Mesodermal cell (in vitro differentiated cells): ENCODE results near the gene ATXN10.

ENCODE experiments used
- H3K27ac ChIP-seq: 2 replicates; pipeline ENCODE4 v1.7.0; 2013; ENCODE audit warnings: mild to moderate bottlenecking, low read depth, low read length, moderate library complexity; ENCODE audit not compliant: severe bottlenecking
- H3K36me3 ChIP-seq: 2 replicates; pipeline ENCODE4 v1.7.1; 2013; ENCODE audit warnings: mild to moderate bottlenecking, low read length, moderate library complexity; ENCODE audit not compliant: control insufficient read depth, insufficient read depth
- H3K4me1 ChIP-seq: one replicate; pipeline ENCODE4 v1.7.1; 2013; ENCODE audit warnings: mild to moderate bottlenecking, low read length; ENCODE audit not compliant: insufficient read depth, control insufficient read depth, poor library complexity, severe bottlenecking
- H3K4me3 ChIP-seq: 2 replicates; pipeline ENCODE4 v1.7.0; 2013; ENCODE audit warnings: low read length, control low read depth, mild to moderate bottlenecking; ENCODE audit not compliant: insufficient read depth, poor library complexity, severe bottlenecking; ENCODE audit errors: extremely low read depth
- H3K9me3 ChIP-seq: 2 replicates; pipeline ENCODE4 v1.7.1; 2013; ENCODE audit warnings: mild to moderate bottlenecking, low read length, moderate library complexity; ENCODE audit not compliant: control insufficient read depth
- WGBS, 2 experiments: methylation state at CpG; one replicate each; pipeline ENCODE4 v1.1.5; 2013; ENCODE audit warnings: missing lambda C conversion rate in 2 of 2; ENCODE audit not compliant: insufficient coverage in 2 of 2; 5-methylcytosine and 5-hydroxymethylcytosine counted together

The ATXN10 gene

DNA sequence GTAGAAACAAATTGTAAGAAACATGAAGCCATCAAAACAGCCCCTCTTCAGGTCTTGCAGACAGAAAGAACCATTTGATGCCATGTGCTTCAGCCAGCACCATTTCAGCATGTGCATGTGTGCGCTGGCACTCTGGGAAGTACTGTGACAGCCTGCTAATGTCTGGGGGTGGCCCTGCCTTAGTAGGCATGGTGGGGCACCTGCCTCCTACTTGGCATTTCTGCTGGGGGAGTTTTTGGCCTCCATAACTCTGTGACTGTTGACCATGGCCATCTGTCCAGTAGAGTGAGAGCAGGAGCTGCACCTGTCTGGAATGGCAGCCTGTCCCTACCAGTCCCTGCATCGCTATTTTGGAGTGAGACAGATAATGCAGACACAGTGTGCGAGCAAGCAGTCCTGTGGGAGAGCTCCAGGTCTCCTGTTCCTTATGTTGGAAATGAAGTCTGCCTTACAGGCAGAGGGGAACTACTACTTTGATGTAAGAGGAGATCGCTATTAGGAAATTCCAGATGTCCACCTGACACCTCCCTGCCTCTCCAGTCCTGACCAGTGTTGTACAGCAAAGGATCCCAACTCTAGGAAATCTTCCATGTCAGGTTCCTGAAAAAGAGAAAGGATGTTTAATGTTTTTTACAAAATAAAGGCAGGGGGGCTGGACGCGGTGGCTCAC, 102.5 kb downstream of the ATXN10 start:
- no peaks in the 10 kb centered on the region for H3K9me3 ChIP-seq
- peaks cover 47% of the 10 kb centered on the region for H3K36me3 ChIP-seq
- H3K27ac ChIP-seq, result no peak overlapping the region
- H3K4me3 ChIP-seq, result no peak overlapping the region
- H3K4me1 ChIP-seq, result peaks cover 2% of the 10 kb centered on the region
- 98 to 100% methylated on average over 4 of the region's 6 CpGs for WGBS, 2 experiments

- no CpG with 5 or more reads among the region's 1 CpG for WGBS, 2 experiments
- Histone ChIP-seq H3K36me3 (peaks cover 48% of the 10 kb centered on the region), H3K4me1 (peaks cover 2% of the 10 kb centered on the region), H3K27ac (no peak overlapping the region), H3K4me3 (no peak overlapping the region), H3K9me3 (no peaks in the 10 kb centered on the region)
Observed at GRCh38 chr22:45775062-45775461, 103.4 kb downstream of the ATXN10 start.

DNA sequence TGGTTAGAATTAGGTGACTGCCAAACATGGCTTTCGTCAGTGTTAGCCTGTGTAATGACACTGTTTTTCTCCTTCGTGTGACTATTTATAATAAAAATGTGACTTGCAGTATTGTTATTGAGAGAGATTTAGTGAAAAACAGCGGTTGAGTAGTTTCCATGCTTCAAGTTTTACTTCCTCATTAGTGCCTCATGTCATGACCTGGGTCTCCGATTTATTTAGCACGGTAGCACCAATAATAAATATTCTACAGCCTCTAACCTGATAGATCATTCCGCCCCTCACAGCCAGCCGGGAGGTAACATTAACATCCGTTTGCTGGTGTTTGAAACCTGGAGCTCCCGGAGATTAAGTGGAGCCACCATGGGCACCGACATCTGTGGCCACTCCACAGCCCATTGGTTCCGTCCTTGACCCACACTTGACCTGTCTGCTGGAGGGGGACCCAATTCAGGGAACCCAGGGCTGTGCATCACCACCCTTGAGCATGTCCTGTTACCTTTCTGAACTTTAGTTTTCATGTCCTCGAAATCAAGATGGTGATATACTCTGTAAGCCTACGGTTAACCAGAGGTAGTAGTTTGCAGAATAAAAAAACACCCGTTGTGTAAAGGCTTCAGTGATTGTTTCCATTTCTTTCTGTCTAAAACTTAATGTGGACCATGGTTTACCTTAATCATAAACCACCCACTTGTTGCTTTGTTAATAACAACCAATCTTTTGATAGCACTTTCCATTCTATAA, 104.1 kb downstream of the ATXN10 start:
- WGBS, 2 experiments, result 93 to 97% methylated on average over 12 to 13 of the region's 14 CpGs
- Histone ChIP-seq H3K36me3 (peaks cover 41% of the 10 kb centered on the region), H3K9me3 (no peaks in the 10 kb centered on the region), H3K27ac (no peak overlapping the region), H3K4me1 (peaks cover 2% of the 10 kb centered on the region), H3K4me3 (no peak overlapping the region)

- H3K27ac ChIP-seq, result no peak overlapping the region
- 100% methylated on average over 1 of the region's 2 CpGs; no CpG with 5 or more reads in 1 of the 2 experiments for WGBS, 2 experiments
- H3K4me1 ChIP-seq, result peaks cover 2% of the 10 kb centered on the region
- H3K9me3 ChIP-seq, result no peaks in the 10 kb centered on the region
- peaks cover 36% of the 10 kb centered on the region for H3K36me3 ChIP-seq
- no peak overlapping the region for H3K4me3 ChIP-seq
Observed at GRCh38 chr22:45776313-45776585, 104.6 kb downstream of the ATXN10 start.

DNA sequence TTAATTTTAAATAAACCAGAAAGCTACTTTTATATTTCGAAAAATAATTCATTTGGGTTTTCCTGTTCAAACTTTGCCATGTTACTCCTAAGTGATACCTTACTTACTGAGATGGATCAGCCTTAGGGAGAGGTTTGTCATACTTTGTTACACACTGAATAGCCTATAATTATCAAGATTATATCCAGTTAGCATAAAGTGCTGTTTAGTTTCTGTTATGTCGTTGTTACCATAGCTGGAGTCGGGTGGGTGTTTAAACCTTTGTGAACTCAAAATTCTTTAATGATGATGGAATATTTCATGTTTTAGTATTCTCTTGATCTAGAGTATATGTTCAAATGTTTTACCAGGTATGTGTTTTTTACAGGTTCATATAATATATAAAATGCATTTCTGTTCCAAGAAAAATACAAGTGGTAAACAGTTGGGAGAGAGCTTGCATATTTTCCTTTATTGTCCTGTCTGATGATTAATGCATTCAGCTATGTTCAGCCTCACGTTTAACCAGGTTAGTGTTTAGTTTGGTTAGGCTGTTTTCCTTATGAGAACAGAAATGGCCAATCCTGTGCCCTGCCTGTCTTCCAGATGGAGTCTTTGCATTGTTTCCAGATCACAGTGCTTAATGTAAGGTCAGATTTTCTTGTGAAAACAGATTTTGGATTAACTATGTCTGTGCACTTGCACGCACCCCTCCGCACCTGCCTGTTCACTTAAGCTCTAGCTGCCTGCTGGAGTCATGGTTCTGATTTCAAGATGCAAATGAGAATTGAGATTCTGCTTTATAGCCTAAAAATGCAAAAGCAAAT, 105.6 kb downstream of the ATXN10 start:
- H3K4me1 ChIP-seq, result peaks cover 2% of the 10 kb centered on the region
- H3K9me3 ChIP-seq, result no peaks in the 10 kb centered on the region
- no peak overlapping the region for H3K27ac ChIP-seq
- WGBS, 2 experiments, result 100% methylated on average over 3 to 5 of the region's 6 CpGs
- H3K4me3 ChIP-seq, result no peak overlapping the region
- peaks cover 30% of the 10 kb centered on the region for H3K36me3 ChIP-seq

DNA sequence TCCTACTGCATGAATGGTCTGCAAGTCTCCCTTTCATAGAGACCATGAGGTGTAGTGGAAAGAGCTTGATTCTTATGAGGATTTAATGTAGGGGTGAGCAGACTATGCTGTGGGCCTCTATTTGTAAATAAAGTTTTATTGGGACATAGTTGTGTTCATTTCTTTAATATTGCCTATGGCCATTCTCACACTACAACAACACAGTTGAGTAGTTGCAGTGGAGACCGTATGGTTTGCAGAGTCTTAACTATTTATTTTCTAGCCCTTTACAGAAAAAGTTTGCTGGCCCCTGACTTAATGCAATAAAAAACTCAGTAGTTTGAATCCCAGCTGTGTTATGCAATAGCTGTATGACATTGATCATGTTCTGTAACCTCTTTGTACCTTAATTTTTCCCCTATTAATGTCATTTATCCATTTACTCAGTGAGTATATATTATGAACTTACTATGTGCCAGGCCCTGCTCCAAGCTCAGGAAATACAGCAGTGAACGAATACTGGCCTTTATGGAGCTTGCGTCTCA, 106.3 kb downstream of the ATXN10 start:
- no peak overlapping the region for H3K4me3 ChIP-seq
- H3K36me3 ChIP-seq, result peaks cover 30% of the 10 kb centered on the region
- H3K27ac ChIP-seq, result no peak overlapping the region
- no peaks in the 10 kb centered on the region for H3K9me3 ChIP-seq
- peaks cover 2% of the 10 kb centered on the region for H3K4me1 ChIP-seq
- WGBS, 2 experiments, result 94% methylated on average over 3 of the region's 3 CpGs; no CpG with 5 or more reads in 1 of the 2 experiments

DNA sequence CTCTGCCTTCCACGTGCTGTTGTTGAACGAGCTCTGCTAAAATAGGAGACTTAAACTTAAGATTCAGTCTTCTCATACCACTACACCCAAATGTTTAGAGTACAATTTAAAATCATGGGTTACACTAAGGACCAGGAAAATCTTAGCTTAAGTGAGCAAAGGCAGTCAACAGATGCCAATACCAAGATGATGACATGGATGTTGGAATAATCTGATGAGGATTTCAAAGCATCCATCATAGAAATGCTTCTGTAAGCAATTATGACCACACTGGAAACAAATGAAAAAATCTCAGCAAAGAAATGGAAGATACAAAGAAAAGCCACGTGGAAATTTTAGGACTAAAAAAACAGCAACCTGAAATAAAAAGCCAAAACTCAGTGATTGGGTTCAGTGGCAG, 109.8 kb downstream of the ATXN10 start:
- 100% methylated on average over 2 of the region's 3 CpGs; no CpG with 5 or more reads in 1 of the 2 experiments for WGBS, 2 experiments
- H3K4me1 ChIP-seq, result peaks cover 6% of the 10 kb centered on the region
- no peak overlapping the region for H3K4me3 ChIP-seq
- peaks cover 22% of the 10 kb centered on the region for H3K36me3 ChIP-seq
- H3K27ac ChIP-seq, result no peak overlapping the region
- no peaks in the 10 kb centered on the region for H3K9me3 ChIP-seq

DNA sequence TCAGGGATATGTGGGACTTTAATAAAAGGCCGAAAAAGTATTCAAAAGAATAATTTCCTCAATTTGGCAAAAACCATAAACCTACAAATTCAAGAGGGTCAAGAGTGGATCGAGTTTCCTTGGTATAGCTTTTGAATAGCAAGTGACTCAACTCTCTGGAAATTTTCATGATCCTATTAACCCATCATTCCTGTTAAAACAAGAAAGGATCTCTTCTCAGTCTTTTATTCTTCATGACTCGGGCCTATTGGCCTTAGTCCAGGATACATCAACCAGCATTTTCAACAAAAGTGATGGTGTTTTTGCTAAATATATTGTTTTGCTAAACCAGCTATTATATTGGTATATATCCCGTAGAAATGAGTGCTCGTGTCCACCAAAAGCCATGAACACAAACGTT, 110.3 kb downstream of the ATXN10 start:
- WGBS, 2 experiments, result 90 to 100% methylated on average over 1 to 5 of the region's 6 CpGs
- no peak overlapping the region for H3K4me3 ChIP-seq
- H3K4me1 ChIP-seq, result peaks cover 6% of the 10 kb centered on the region
- peaks cover 22% of the 10 kb centered on the region for H3K36me3 ChIP-seq
- no peak overlapping the region for H3K27ac ChIP-seq
- H3K9me3 ChIP-seq, result no peaks in the 10 kb centered on the region

- no peak overlapping the region for H3K4me3 ChIP-seq
- H3K36me3 ChIP-seq, result peaks cover 17% of the 10 kb centered on the region
- no peak overlapping the region for H3K27ac ChIP-seq
- H3K9me3 ChIP-seq, result no peaks in the 10 kb centered on the region
- peaks cover 4% of the 10 kb centered on the region for H3K4me1 ChIP-seq
- WGBS, 2 experiments, result 87 to 94% methylated on average over 3 of the region's 3 CpGs
Observed at GRCh38 chr22:45783021-45783420, 111.4 kb downstream of the ATXN10 start.

- H3K4me3 ChIP-seq, result no peak overlapping the region
- 80 to 95% methylated on average over 3 to 6 of the region's 6 CpGs for WGBS, 2 experiments
- H3K9me3 ChIP-seq, result no peaks in the 10 kb centered on the region
- peaks cover 4% of the 10 kb centered on the region for H3K4me1 ChIP-seq
- H3K36me3 ChIP-seq, result peaks cover 11% of the 10 kb centered on the region
- H3K27ac ChIP-seq, result no peak overlapping the region
Observed at GRCh38 chr22:45783690-45784089, 112.1 kb downstream of the ATXN10 start.
